ENCODE data around the gene CDC16. TPM values are rescaled to one million over a fixed set of nuclear protein-coding genes. Genes with fewer than 3 reads are reported as not detected.
A peak's percentile ranks its signal among the peaks of the same experiment; 100 is the strongest.

Gene CDC16
- total RNA-seq, 1 experiment from 2014 or later: 61.1 TPM

GRCh38 chr13:114281351-114282040, 46.8 kb downstream of the CDC16 start, which contains the start of gene UPF3A:
Gene UPF3A (plus strand): TSS chr13:114281601. CDS start chr13:114281640, 39 bp downstream.
- Histone ChIP-seq H3K4me3 (ENCODE audit: low read depth, low read length, poor library complexity, severe bottlenecking) (peak within 1 kb of the TSS; percentile 64), H3K36me3 (ENCODE audit: insufficient read depth, low read length, poor library complexity, severe bottlenecking) (peaks cover 8% of the 10 kb centered on the region), H3K27me3 (replicated peaks; ENCODE audit: insufficient read depth, low read depth, low read length, poor library complexity) (no peaks in the 10 kb centered on the region), H3K9me3 (ENCODE audit: low read depth, low read length, poor library complexity, severe bottlenecking) (no peaks in the 10 kb centered on the region), H3K27ac (ENCODE audit: low read depth, low read length, poor library complexity, severe bottlenecking) (peak within 1 kb of the TSS; percentile 100), H3K4me1 (ENCODE audit: insufficient read depth, low read length, poor library complexity, severe bottlenecking) (peaks cover 17% of the 10 kb centered on the region)
- TF ChIP-seq, protein P1, sequence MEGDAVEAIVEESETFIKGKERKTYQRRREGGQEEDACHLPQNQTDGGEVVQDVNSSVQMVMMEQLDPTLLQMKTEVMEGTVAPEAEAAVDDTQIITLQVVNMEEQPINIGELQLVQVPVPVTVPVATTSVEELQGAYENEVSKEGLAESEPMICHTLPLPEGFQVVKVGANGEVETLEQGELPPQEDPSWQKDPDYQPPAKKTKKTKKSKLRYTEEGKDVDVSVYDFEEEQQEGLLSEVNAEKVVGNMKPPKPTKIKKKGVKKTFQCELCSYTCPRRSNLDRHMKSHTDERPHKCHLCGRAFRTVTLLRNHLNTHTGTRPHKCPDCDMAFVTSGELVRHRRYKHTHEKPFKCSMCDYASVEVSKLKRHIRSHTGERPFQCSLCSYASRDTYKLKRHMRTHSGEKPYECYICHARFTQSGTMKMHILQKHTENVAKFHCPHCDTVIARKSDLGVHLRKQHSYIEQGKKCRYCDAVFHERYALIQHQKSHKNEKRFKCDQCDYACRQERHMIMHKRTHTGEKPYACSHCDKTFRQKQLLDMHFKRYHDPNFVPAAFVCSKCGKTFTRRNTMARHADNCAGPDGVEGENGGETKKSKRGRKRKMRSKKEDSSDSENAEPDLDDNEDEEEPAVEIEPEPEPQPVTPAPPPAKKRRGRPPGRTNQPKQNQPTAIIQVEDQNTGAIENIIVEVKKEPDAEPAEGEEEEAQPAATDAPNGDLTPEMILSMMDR (conservative IDR thresholded peaks at IDR 0.05; ENCODE audit: low read depth, low read length): no peak
- no peak for TF ChIP-seq EZH2 (IDR thresholded peaks at IDR 0.05; ENCODE audit: borderline replicate concordance, low read depth, low read length, poor library complexity, severe bottlenecking)
- intact Hi-C loops (cut with micrococcal nuclease; ENCODE audit: unreplicated experiment): no loop called here
- no TSS peak for BruUV-seq (replicated peaks)
- DNase-seq (ENCODE audit: low spot score): peak; percentile 95
- ChIA-PET POLR2A (ENCODE audit: low non-redundant PET) (no interaction called here), CTCF (interaction anchor here (0.8 kb wide), 1 partner anchor 13 kb away, joined by 3 read pairs; no protein-coding TSS in a partner anchor)

DNA sequence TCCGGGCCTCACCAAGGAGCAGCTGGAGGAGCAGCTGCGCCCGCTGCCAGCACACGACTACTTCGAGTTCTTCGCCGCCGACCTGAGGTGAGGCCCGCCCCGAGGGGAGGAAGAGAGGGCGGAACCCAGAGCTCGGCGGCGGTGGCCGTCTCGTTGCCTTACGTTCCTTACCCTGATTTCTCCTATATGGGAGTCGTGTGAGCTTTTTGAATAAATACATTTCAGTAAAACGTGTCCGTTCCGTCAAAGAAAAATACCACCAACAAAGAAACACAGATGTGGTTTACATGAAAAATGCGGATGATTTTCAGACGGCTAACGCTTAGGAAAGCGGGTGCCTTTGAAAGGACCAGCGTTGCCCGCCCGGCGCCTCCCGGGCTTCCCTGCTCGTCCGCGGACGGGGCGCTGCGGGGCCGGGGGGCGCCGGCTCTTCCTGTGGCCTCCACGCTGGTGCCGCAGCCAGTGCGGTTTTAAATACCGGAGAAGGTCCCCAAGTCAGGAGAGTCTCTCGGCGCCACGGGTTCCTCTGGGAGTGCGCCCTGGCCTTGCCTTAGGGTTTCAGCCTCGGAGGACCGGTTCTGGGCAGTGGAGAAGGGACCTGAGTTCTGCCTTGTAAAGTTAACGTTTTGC, 47.5 kb downstream of the CDC16 start:
- no peaks in the 10 kb centered on the region for H3K9me3 ChIP-seq (ENCODE audit: low read depth, low read length, poor library complexity, severe bottlenecking)
- H3K36me3 ChIP-seq (ENCODE audit: insufficient read depth, low read length, poor library complexity, severe bottlenecking): peaks cover 15% of the 10 kb centered on the region
- CTCF ChIA-PET: interaction anchor here (0.8 kb wide), 1 partner anchor 13 kb away, joined by 3 read pairs; no protein-coding TSS in a partner anchor
- H3K27me3 ChIP-seq (replicated peaks; ENCODE audit: insufficient read depth, low read depth, low read length, poor library complexity): no peaks in the 10 kb centered on the region
- POLR2A ChIA-PET (ENCODE audit: low non-redundant PET): no interaction called here
- intact Hi-C loops (cut with micrococcal nuclease; ENCODE audit: unreplicated experiment): no loop called here
- H3K4me1 ChIP-seq (ENCODE audit: insufficient read depth, low read length, poor library complexity, severe bottlenecking): peaks cover 17% of the 10 kb centered on the region
- H3K27ac ChIP-seq (ENCODE audit: low read depth, low read length, poor library complexity, severe bottlenecking): peak overlapping the region; percentile 91
- no TSS peak for BruUV-seq (replicated peaks)
- peak overlapping the region; percentile 64 for H3K4me3 ChIP-seq (ENCODE audit: low read depth, low read length, poor library complexity, severe bottlenecking)
- DNase-seq (ENCODE audit: low spot score): peak; percentile 92
- TF ChIP-seq EZH2 (IDR thresholded peaks at IDR 0.05; ENCODE audit: borderline replicate concordance, low read depth, low read length, poor library complexity, severe bottlenecking): no peak
- TF ChIP-seq, protein P1 (conservative IDR thresholded peaks at IDR 0.05; ENCODE audit: low read depth, low read length): no peak

DNA sequence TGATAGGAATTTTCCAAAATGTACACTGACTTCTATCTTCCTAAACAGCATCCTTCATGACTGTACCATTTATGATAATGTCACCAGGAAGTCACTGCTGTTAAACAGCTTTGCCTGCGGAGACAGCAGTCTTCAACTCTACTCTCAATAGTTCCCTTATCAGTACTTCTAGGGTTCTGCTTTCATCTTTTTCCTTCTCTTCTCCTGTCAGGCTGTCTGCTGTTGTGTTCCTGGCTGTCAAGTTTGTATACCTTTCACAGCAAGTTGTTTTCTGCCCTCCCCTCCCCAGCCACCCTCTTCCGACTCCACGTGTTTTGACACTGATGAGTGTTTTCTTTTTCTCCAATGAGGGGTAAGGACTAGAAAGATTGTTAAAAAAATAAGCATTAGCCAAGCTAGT, 48.9 kb downstream of the CDC16 start:
- no peak for DNase-seq (ENCODE audit: low spot score)
- POLR2A ChIA-PET (ENCODE audit: low non-redundant PET): no interaction called here
- Histone ChIP-seq H3K27ac (ENCODE audit: low read depth, low read length, poor library complexity, severe bottlenecking) (no peak overlapping the region), H3K4me1 (ENCODE audit: insufficient read depth, low read length, poor library complexity, severe bottlenecking) (peaks cover 17% of the 10 kb centered on the region), H3K9me3 (ENCODE audit: low read depth, low read length, poor library complexity, severe bottlenecking) (no peaks in the 10 kb centered on the region), H3K36me3 (ENCODE audit: insufficient read depth, low read length, poor library complexity, severe bottlenecking) (peaks cover 11% of the 10 kb centered on the region), H3K4me3 (ENCODE audit: low read depth, low read length, poor library complexity, severe bottlenecking) (no peak overlapping the region), H3K27me3 (replicated peaks; ENCODE audit: insufficient read depth, low read depth, low read length, poor library complexity) (no peaks in the 10 kb centered on the region)
- no TSS peak for BruUV-seq (replicated peaks)
- CTCF ChIA-PET: no interaction called here
- intact Hi-C loops (cut with micrococcal nuclease; ENCODE audit: unreplicated experiment): no loop called here
- no peak for TF ChIP-seq EZH2 (IDR thresholded peaks at IDR 0.05; ENCODE audit: borderline replicate concordance, low read depth, low read length, poor library complexity, severe bottlenecking)
- TF ChIP-seq, protein P1 (conservative IDR thresholded peaks at IDR 0.05; ENCODE audit: low read depth, low read length): no peak

All from A673 (cell line).